Mesenchymal stem cell (in vitro differentiated cells and primary cell): ENCODE measurements around the gene TMEM114. TPM values are rescaled to one million over a fixed set of nuclear protein-coding genes. Genes with fewer than 3 reads are reported as not detected.
A peak's percentile ranks its signal among the peaks of the same experiment; 100 is the strongest.

Experiments used
- DNase-seq: peaks from one replicate; pipeline ENCODE4 v3.0.0-alpha.2; 2013
- H2AFZ ChIP-seq: one replicate; pipeline ENCODE4 v1.6.1; 2013; ENCODE audit warnings: low read depth, mild to moderate bottlenecking, control low read depth, inconsistent platforms, low read length, moderate library complexity
- H2AK5ac ChIP-seq: 2 replicates; pipeline ENCODE4 v1.6.1; 2013; ENCODE audit warnings: low read length, moderate library complexity, mild to moderate bottlenecking, inconsistent platforms; ENCODE audit not compliant: severe bottlenecking
- H2BK120ac ChIP-seq: one replicate; pipeline ENCODE4 v1.6.1; 2013; ENCODE audit warnings: low read depth, mild to moderate bottlenecking, inconsistent platforms, low read length, moderate library complexity
- H2BK12ac ChIP-seq, 2 experiments: one replicate each; pipeline ENCODE4 v1.6.1; 2013; ENCODE audit warnings: inconsistent platforms in 2 of 2, low read length in 2 of 2, mild to moderate bottlenecking in 2 of 2, moderate library complexity in 2 of 2, control low read depth in 1 of 2
- H2BK15ac ChIP-seq: one replicate; pipeline ENCODE4 v1.6.1; 2013; ENCODE audit warnings: mild to moderate bottlenecking, low read depth, inconsistent platforms; ENCODE audit not compliant: poor library complexity, severe bottlenecking
- H2BK5ac ChIP-seq: 2 replicates; pipeline ENCODE4 v1.6.1; 2013; ENCODE audit warnings: low read depth, mild to moderate bottlenecking, low read length, control low read depth, inconsistent platforms; ENCODE audit not compliant: poor library complexity, severe bottlenecking
- H3K14ac ChIP-seq, 2 experiments: one replicate each; pipeline ENCODE4 v1.6.1; 2013; ENCODE audit warnings: inconsistent platforms in 2 of 2, low read length in 2 of 2, control low read depth in 1 of 2, mild to moderate bottlenecking in 1 of 2, moderate library complexity in 1 of 2
- H3K18ac ChIP-seq, 2 experiments: one replicate each; pipeline ENCODE4 v1.6.1; 2013; ENCODE audit warnings: inconsistent platforms in 2 of 2, low read length in 2 of 2, control low read depth in 1 of 2, low read depth in 1 of 2, mild to moderate bottlenecking in 1 of 2
- H3K23ac ChIP-seq, 2 experiments: one replicate each; pipeline ENCODE4 v1.6.1; 2013; ENCODE audit warnings: inconsistent platforms in 2 of 2, low read length in 2 of 2, mild to moderate bottlenecking in 2 of 2, moderate library complexity in 2 of 2, control low read depth in 1 of 2
- H3K27ac ChIP-seq: 2 replicates; pipeline ENCODE4 v1.5.1; 2013; ENCODE audit warnings: mild to moderate bottlenecking, moderate library complexity, low read length, control low read depth, inconsistent platforms; ENCODE audit not compliant: poor library complexity, severe bottlenecking
- H3K27me3 ChIP-seq, 2 experiments: 2 replicates each; pipeline versions ENCODE4 v1.6.1 to v1.7.0; 2013; ENCODE audit warnings: low read length in 2 of 2, mild to moderate bottlenecking in 2 of 2, moderate library complexity in 2 of 2, control low read depth in 1 of 2, inconsistent platforms in 1 of 2; ENCODE audit not compliant: control insufficient read depth in 1 of 2, insufficient read depth in 1 of 2
- H3K36me3 ChIP-seq, 2 experiments: 2 replicates each; pipeline versions ENCODE4 v1.6.1 to v1.7.0; 2013; ENCODE audit warnings: low read length in 2 of 2, control low read depth in 1 of 2, inconsistent platforms in 1 of 2, low read depth in 1 of 2, mild to moderate bottlenecking in 1 of 2; ENCODE audit not compliant: insufficient read depth in 2 of 2, control insufficient read depth in 1 of 2
- H3K4ac ChIP-seq, 2 experiments: one replicate each; pipeline ENCODE4 v1.6.1; 2013; ENCODE audit warnings: inconsistent platforms in 2 of 2, low read length in 2 of 2, mild to moderate bottlenecking in 2 of 2, moderate library complexity in 2 of 2, control low read depth in 1 of 2, low read depth in 1 of 2
- H3K4me1 ChIP-seq: 2 replicates; pipeline ENCODE4 v1.6.1; 2013; ENCODE audit warnings: low read depth, low read length, control low read depth; ENCODE audit not compliant: control insufficient read depth, insufficient read depth
- H3K4me2 ChIP-seq: 2 replicates; pipeline ENCODE4 v1.6.1; 2013; ENCODE audit warnings: low read length, mild to moderate bottlenecking, inconsistent platforms; ENCODE audit not compliant: poor library complexity, severe bottlenecking
- H3K4me3 ChIP-seq, 2 experiments: 2 replicates each; pipeline versions ENCODE4 v1.5.1 to v1.7.0; 2013; ENCODE audit warnings: low read length in 2 of 2, mild to moderate bottlenecking in 2 of 2, control low read depth in 1 of 2, low read depth in 1 of 2; ENCODE audit not compliant: insufficient read depth in 1 of 2
- H3K79me1 ChIP-seq: replicated peaks from 2 replicates; pipeline ENCODE4 v1.6.1; 2013; ENCODE audit warnings: mild to moderate bottlenecking, control low read depth, low read length, inconsistent platforms; ENCODE audit not compliant: poor library complexity, severe bottlenecking
- H3K9ac ChIP-seq: 2 replicates; pipeline ENCODE4 v1.7.0; 2013; ENCODE audit warnings: mild to moderate bottlenecking, low read length, moderate library complexity
- H3K9me3 ChIP-seq: 2 replicates; pipeline ENCODE4 v1.7.0; 2013; ENCODE audit warnings: mild to moderate bottlenecking, low read length; ENCODE audit not compliant: control insufficient read depth
- H4K8ac ChIP-seq: one replicate; pipeline ENCODE4 v1.6.1; 2013; ENCODE audit warnings: inconsistent platforms, mild to moderate bottlenecking, low read length, moderate library complexity
- H4K91ac ChIP-seq: one replicate; pipeline ENCODE4 v1.6.1; 2013; ENCODE audit warnings: mild to moderate bottlenecking, low read length, inconsistent platforms
- WGBS: methylation state at CpG from one replicate; pipeline ENCODE4 v1.1.7; 2013; ENCODE audit warnings: mixed read lengths; 5-methylcytosine and 5-hydroxymethylcytosine counted together
- polyA plus RNA-seq, 2 experiments: library from polyadenylated mRNA; stranded (reverse); fragments of 200-250 nt; gene quantifications; one replicate each; pipeline ENCODE4 v1.2.3, GENCODE V29; 2013

Gene TMEM114
- not detected for polyA plus RNA-seq (2013, experiment 1 of 2)
- not detected for polyA plus RNA-seq (2013, experiment 2 of 2)

- Histone ChIP-seq H3K9ac (no peak within 1 kb of the TSS), H2BK120ac (no peak within 1 kb of the TSS), H2AK5ac (no peak within 1 kb of the TSS), H3K18ac (no peak within 1 kb of the TSS), H3K27ac (no peak within 1 kb of the TSS), H2AFZ (no peak within 1 kb of the TSS), H3K79me1 (no peaks in the 10 kb centered on the region), H4K8ac (no peak within 1 kb of the TSS), H3K27me3 (peaks cover 43 to 66% of the 10 kb centered on the region in 2 experiments), H3K23ac (peak within 1 kb of the TSS; percentile 9 to 43), H4K91ac (no peak within 1 kb of the TSS), H2BK15ac (no peak within 1 kb of the TSS), H2BK5ac (no peak within 1 kb of the TSS), H3K4me3 (no peak within 1 kb of the TSS), H2BK12ac (no peak within 1 kb of the TSS), H3K36me3 (peaks cover 0 to 3% of the 10 kb centered on the region in 2 experiments), H3K14ac (no peak within 1 kb of the TSS), H3K9me3 (no peaks in the 10 kb centered on the region), H3K4ac (no peak within 1 kb of the TSS), H3K4me2 (peak within 1 kb of the TSS; percentile 18), H3K4me1 (peaks cover 18% of the 10 kb centered on the region)
- DNase-seq: no peak
- 6% methylated on average over 38 of the region's 41 CpGs for WGBS
Measured at GRCh38 chr16:8589900-8590688, at the start of gene TMEM114. TMEM114 (minus strand) TSS chr16:8590511; CDS start chr16:8589838, 673 bp downstream.

GRCh38 chr16:8639694-8640093, 49.4 kb upstream of the TMEM114 start:
- Histone ChIP-seq H3K4me1 (peaks cover 1% of the 10 kb centered on the region), H3K14ac (no peak overlapping the region), H3K18ac (no peak overlapping the region), H3K27ac (no peak overlapping the region), H2AFZ (no peak overlapping the region), H3K9ac (no peak overlapping the region), H2AK5ac (no peak overlapping the region), H2BK15ac (no peak overlapping the region), H3K4me3 (no peak overlapping the region), H3K4ac (no peak overlapping the region), H2BK12ac (no peak overlapping the region), H3K79me1 (peaks cover 21% of the 10 kb centered on the region), H3K9me3 (no peaks in the 10 kb centered on the region), H2BK120ac (no peak overlapping the region), H3K36me3 (peaks cover 73 to 89% of the 10 kb centered on the region in 2 experiments), H3K27me3 (no peaks in the 10 kb centered on the region), H3K23ac (no peak overlapping the region), H4K91ac (no peak overlapping the region), H4K8ac (no peak overlapping the region), H2BK5ac (no peak overlapping the region), H3K4me2 (no peak overlapping the region)
- no peak for DNase-seq
- whole genome bisulfite sequencing: 90% methylated on average over 12 of the region's 13 CpGs

- H3K14ac ChIP-seq: no peak overlapping the region
- H4K8ac ChIP-seq: no peak overlapping the region
- no peak overlapping the region for H3K27ac ChIP-seq
- H3K9me3 ChIP-seq: no peaks in the 10 kb centered on the region
- H3K36me3 ChIP-seq: peaks cover 67 to 94% of the 10 kb centered on the region in 2 experiments
- H4K91ac ChIP-seq: no peak overlapping the region
- no peak overlapping the region for H2BK15ac ChIP-seq
- WGBS: 86% methylated on average over 17 of the region's 18 CpGs
- no peak overlapping the region for H2AK5ac ChIP-seq
- no peak overlapping the region for H3K9ac ChIP-seq
- no peak overlapping the region for H3K18ac ChIP-seq
- no peaks in the 10 kb centered on the region for H3K27me3 ChIP-seq
- peaks cover 1% of the 10 kb centered on the region for H3K4me1 ChIP-seq
- H3K23ac ChIP-seq: no peak overlapping the region
- no peak overlapping the region for H2BK5ac ChIP-seq
- H2AFZ ChIP-seq: no peak overlapping the region
- H3K79me1 ChIP-seq: peaks cover 32% of the 10 kb centered on the region
- no peak overlapping the region for H3K4me3 ChIP-seq
- no peak overlapping the region for H2BK12ac ChIP-seq
- H3K4me2 ChIP-seq: no peak overlapping the region
- peak; percentile 56 for DNase-seq
- H3K4ac ChIP-seq: no peak overlapping the region
- H2BK120ac ChIP-seq: no peak overlapping the region
Measured at GRCh38 chr16:8634991-8635736, 44.9 kb upstream of the TMEM114 start.

GRCh38 chr16:8632675-8633182, 42.4 kb upstream of the TMEM114 start:
- Histone ChIP-seq H2AK5ac (no peak overlapping the region), H3K9me3 (no peaks in the 10 kb centered on the region), H2BK15ac (no peak overlapping the region), H4K8ac (no peak overlapping the region), H3K4me1 (peaks cover 1% of the 10 kb centered on the region), H3K27me3 (no peaks in the 10 kb centered on the region), H3K36me3 (peaks cover 69 to 96% of the 10 kb centered on the region in 2 experiments), H3K23ac (no peak overlapping the region), H3K4me2 (no peak overlapping the region), H2BK12ac (no peak overlapping the region), H3K4me3 (no peak overlapping the region), H3K14ac (no peak overlapping the region), H2BK5ac (no peak overlapping the region), H2AFZ (no peak overlapping the region), H3K9ac (no peak overlapping the region), H4K91ac (no peak overlapping the region), H3K27ac (no peak overlapping the region), H3K4ac (no peak overlapping the region), H3K79me1 (peaks cover 49% of the 10 kb centered on the region), H3K18ac (no peak overlapping the region), H2BK120ac (no peak overlapping the region)
- no peak for DNase-seq
- WGBS: 97% methylated on average over 4 of the region's 5 CpGs
